Stimulated activated CD8-positive, alpha-beta memory T cell treated with anti-CD3 and anti-CD28 coated beads, Interleukin-4, amount 100 ng/mL, for 1 hour (primary cell): ENCODE results near the gene CD99.
"Not testable (repeated sequence)": the region's sequence is repeated elsewhere in the genome, so short reads cannot be mapped to it uniquely, and the experiment has no call there.

ENCODE experiments used
- DNase-seq, 2 donors: peaks; one replicate each; pipeline ENCODE4 v3.0.0-alpha.2; 2020; ENCODE audit warnings: low read depth in 2 of 2, low spot score in 1 of 2

The CD99 gene

DNA sequence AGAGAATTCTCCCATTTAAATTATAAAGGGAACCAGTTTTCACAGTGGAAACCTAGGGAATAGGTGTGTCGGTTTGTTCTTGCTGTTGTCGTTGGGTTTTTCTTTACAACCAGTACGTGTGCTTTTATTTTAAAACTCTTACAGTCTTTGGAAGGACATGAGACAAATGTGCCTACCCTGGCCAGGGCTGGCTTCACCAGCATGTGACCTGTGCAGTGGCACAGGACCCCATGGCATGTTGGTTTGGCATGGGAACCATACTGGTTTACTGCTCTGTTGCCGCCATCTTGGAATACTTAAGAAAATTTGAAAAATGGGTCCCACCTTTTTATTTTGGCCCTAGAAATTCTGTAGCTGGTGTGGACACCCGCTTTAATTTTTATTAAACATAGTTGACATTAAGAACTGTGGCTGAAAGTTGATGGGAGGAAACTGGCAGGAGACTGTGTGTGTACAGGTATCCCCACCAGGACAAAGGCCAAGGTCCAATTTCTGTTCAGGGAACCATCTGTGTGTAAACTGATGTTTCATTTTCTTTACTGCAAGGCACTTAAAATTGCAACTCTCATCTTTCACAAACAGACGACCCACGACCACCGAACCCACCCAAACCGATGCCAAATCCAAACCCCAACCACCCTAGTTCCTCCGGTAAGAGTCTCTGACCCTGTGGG lies 28.8 kb downstream of the CD99 start:
- no peak for DNase-seq

DNA sequence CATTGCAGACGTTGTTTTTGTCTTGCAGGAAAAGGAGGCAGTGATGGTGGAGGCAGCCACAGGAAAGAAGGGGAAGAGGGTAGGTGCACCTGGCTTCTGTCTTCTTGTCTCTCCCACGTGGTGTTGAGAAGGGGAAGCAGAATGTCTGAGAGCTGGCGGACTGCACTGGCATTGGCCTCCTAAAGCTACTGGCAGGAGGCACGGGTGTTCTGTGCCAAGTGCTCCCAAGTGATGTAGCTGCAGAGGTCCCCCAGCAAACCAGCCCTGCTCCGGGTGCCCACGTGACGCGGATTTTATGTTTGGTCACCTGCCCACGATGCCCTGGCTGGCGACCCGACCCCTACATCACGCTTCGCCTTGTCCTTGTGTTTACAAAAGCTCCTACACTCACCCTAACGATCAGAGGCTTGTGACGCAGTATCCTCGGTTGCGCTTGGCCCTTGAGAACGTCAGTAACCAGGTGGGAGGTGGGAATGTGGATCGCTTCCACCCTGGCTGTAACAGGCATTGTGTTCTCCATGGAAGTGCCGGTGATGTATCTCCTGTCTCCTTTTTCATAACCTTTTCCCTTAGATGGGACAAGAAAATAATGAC lies 32.3 kb downstream of the CD99 start:
- no peak for DNase-seq

DNA sequence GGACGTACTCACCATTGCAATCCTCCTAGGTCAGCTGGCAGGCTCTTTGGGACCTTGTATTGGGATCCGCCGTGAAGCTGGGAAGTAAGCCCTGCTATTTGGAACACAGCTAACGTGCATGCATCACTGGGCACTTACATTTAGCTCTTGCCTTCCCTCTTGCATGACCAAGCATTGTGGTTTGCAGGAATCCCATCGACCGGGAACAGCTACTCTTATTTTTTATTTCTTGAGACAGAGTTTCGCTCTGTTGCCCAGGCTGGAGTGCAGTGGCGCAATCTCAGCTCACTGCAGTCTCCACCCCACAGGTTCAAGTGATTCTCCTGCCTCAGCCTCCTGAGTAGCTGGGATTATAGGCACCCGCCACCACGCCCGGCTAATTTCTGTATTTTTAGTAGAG lies 36.2 kb downstream of the CD99 start:
- not testable (repeated sequence) for DNase-seq

DNA sequence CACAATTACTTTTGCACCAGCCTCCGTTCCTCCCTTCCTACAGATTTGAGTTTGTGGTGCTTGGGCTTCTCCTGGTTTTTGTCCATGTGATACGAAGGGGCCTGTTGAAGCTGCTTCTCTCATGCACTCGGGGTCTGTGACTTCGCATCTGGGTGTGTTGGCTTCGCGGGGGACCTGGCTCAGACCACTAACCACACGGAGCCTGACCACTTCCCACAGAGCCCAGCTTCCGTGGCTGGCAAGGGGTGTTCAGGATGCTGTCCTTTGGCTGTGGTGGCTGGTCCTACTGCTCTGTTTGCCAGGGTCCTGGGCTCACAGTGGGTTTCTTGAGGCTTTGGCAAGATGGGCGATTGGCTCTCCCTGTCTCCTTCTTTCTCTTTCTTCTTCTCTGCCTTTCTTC lies 41.0 kb downstream of the CD99 start:
- DNase-seq: no peak

DNA sequence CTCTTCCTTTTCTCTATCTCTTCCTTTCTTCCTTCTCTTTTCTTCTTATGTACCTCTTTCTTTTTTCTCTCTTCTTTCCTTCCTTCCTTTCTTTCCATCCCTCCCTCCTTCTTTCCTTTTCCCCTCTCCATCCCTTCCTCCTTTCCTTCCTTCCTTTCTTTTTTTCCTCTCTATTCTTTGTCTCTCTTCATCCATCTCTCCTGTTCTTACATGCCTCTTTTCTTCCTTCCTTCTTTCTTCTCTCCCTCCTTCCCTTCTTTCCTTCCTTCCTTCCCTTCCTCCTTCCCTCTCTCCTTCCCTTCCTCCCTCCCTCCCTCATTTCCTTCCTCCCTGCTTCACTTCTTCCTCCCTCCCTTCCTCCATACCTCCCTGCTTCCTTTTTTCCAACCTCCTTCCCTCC lies 41.6 kb downstream of the CD99 start:
- no peak for DNase-seq

DNA sequence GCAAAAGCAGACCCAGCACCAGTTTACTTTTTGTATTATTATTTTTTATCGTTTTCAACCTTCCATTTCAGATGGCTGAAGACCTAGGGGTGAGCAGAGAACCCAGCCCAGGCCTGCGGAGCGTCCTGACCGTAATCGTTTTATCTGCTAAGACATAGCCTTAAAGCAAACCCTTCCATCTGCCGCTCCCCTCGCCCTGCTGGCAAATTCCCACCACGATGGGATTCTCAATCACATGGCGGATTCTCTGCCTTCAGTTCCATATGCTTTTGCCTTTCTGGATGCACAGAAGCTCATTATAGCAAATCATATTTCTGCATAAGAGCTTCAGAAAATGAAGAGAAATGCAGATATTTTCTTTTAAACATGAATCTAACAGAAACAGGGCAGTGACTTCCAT lies 42.2 kb downstream of the CD99 start:
- no peak for DNase-seq

DNA sequence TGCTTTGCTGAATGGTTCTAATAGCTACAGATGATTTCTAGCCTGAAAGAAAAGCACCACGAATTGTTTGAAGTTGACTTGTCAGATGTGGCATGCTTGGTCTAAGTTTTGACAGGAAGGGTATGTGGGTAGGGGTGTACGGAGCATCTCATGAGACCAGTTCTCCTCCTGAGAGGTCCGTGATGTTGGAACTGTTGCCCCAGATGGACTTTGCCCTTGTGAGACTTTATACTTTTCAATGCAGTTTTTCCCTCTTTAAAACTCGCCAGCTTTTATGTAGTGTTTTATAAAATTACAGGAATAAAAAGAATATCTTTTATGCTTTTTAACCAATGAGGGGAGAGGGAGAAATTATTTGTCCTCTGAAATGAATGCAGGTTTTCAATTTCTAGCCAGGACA lies 44.2 kb downstream of the CD99 start:
- no peak for DNase-seq

DNA sequence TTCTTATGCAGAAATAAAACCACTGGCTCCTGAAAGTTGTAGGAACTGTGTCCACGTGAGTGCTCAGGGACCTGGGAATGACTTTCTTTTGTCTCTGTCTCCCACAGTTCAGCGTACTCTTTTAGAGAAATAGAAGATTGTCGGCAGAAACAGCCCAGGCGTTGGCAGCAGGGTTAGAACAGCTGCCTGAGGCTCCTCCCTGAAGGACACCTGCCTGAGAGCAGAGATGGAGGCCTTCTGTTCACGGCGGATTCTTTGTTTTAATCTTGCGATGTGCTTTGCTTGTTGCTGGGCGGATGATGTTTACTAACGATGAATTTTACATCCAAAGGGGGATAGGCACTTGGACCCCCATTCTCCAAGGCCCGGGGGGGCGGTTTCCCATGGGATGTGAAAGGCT lies 49.6 kb downstream of the CD99 start:
- no peak for DNase-seq

DNA sequence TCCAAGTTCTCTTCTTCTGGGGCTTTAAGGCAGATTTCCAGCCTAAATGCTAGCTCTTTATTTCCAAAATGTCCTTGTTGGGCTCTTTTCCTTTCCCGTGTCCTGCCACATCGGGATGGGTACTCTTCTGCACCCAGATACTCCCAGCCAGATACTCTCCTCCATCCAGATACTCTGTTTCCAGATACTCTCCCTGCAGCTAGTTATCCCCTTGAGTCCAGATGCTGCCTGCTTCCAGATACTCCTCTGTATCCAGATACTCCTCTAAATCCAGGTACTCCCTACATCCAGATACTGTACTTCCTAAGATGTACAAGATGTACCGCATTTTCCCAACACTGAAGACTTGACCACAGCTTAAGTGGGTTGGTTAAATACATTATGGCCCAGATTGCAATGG lies 50.3 kb downstream of the CD99 start:
- no peak for DNase-seq

DNA sequence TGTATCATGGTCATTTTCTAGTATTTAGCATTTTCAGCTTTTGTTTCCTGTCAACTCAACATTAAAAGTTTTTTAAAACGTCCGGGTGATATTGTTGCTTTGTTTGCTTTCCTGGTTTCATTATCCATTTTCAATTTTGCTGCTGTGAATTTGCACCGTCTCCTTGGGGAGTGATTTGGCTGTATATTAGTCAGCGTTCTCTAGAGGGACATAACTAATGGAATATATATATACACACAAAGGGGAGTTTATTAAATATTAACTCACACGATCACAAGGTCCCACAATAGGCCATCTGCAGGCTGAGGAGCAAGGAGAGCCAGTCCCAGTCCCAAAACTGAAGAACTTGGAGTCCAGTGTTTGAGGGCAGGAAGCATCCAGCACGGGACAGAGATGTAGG lies 55.2 kb downstream of the CD99 start:
- DNase-seq: not testable (repeated sequence)

DNA sequence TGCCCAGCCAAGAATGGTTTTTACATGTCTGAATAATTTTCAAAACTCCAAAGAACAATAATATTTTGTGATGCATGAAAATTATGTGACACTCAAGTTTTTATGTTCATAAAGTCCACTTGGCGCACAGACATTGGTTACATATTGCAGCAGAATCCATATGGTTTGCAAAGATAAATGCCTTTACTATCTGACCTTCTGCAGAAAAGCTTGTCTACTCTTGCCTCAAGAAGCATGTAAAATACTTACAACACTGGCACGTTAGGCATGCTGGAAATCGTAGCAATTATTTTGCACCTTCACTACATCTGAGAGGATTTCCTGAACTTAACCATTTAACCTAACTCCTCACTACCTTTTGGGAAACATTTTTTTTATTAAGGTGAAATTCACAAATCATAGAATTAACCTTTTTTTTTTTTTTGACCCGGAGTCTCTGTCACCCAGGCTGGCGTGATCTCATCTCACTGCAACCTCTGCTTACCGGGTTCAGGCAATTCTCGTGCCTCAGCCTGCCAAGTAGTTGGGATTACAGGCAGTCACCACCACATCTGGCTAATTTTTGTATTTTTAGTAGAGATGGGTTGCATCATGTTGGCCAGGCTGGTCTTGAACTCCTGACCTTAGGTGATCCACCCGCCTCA lies 57.2 kb downstream of the CD99 start:
- DNase-seq: no peak

DNA sequence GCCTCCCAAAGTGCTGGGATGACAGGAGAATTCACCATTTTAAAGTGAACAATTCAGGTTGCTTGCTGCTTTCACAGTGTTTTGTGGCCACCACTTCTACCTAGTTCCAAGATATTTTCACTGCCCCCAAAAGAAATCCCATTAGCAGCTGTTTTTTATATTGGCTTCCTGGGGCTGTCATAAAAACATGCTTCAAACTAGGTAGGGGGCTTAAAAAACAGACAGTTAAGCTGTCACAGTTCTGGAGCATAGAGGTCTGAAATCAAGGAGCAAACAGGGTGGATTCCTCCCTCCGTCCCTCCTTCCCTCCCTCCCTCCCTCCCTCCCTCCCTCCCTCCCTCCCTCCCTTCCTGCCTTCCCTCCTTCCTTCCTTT lies 57.7 kb downstream of the CD99 start:
- no peak for DNase-seq

DNA sequence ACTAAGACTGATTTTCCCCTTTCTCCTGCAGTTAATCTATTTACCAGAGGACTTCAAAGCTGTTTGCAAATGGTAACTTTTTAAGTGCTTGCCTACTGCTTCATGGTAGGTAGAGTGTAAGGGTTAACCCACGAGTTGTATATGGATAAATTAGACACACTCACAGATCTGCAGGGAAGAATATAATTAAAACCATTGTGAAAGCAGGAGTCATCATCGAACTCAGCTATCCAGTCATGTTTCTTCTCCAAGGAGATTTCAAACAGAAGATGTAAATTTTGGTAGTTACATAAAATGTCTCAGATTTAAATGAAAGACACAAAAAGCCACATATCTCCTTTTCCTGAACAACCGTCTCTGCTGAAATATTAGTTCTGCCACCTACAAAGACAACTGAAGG lies 60.2 kb downstream of the CD99 start:
- DNase-seq: no peak

DNA sequence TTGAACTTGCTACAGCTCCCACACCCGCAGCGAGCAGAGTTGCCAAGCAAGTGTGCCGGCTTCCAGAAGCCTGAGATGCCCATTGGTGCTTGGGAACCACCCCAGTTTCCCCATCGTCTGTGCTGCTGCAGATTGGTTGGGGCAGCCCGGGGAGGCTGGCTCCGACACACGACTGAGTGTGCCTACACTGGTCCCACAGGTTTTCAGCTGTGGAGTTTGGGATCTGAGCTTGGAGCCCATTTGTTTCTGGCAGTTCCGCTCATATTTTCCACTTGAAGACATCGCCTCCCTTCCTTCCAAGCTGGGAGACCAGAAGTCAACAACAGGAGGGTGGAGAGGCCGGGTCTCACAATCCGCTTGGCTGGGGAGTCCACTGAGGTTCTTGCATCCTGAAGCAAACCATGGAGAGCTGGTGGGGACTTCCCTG lies 60.8 kb downstream of the CD99 start, which contains the start of gene XG:
XG (plus strand) TSS at position 167 of the 427 bp plus-strand sequence; CDS start at position 402, 235 bp downstream.
- DNase-seq: not testable (repeated sequence)

DNA sequence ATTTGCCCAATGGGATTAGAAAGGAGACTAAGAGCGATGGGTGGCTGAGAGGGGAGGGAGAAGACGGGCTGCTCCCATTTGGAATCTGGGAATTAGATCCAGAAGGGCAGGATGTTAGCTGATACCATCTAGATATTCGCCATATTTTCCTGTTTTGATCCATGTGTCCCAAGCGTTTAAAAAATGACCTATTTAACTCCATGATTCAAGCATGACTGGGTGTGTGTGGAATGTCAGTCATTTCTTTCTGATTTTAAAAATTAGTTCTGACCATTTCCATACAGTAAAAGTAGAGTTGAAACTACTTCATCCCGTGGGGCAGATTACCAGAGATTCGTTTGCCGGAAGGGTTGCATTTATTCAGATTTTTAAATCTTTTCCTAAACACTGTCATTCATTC lies 61.3 kb downstream of the CD99 start:
- not testable (repeated sequence) for DNase-seq

DNA sequence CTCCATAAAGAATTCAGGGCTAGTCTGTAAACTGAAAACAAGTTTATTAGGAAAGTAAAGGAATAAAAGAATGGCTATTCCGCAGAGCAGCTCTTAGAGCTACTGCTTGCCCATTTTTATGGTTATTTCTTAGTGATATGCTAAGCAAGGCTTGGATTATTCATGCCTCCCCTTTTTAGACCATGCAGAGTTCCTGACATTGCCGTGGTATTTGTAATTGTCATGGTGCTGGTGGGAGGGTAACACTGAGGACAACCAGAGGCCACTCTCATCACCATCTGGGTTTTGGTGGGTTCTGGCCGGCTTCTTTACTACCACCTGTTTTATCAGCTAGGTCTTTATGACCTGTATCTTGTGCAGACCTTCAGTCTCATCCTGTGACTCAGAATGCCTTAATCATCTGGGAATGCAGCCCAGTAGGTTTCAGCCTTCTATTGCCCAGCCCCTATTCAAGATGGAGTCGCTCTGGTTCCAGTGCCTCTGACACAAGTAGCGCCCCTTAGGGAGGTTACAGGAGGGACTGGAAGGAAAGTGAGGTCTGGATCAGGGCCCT lies 64.1 kb downstream of the CD99 start:
- not testable (repeated sequence) for DNase-seq

DNA sequence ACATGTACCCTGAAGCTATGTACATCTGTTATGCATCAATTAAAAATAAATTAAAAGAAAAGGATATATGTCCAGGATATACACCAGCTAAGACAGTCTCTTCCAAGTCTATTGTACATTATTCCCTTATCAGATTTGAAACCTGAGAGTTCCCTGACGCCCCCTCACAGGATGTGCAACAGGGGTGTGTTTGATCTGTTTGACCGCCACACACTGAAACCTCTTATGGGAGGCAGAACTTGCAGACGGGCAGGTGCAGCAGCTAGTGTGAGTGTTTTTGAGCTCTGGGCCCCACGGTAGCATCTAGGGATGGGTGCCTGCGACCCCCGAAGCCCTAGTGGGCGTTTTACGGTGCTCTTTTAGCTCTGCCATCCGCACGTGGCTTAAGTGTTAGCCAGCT lies 65.5 kb downstream of the CD99 start:
- DNase-seq: no peak

DNA sequence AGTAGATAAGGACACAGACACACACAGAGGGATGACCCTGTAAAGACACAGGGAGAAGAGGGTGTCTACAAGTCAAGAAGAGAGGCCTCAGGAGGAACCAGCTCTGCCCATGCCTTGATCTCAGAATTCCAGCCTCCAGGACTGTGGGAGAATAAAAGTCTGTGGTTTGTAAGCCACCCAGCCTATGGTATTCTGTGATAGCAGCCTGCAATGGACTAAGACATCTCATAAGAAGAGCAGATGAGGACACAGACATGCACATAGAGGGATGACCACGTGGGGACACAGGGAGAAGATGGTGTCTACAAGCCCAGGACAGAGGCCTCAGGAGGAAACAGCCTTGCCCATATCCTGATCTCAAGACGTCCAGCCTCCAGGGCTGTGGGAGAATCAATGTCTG lies 70.2 kb downstream of the CD99 start:
- DNase-seq: no peak

DNA sequence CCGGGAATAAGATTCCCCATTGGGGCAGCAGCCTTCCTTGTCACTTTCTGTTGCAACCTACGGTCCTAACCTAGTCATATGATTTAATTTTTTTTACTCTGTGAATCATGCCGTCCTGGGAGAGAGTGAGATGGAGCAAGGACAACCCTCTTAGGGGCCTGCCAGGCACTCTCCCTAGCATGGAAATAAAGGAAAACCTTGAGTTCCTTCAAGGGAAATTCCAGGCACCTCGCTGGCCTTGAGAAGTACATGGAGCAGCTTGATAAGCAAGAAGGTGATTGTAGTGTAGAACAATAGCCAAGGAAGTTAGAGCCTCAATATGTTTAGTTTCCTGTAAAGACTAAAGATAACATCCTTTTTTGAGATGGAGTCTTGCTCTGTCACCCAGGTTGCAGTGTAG lies 71.6 kb downstream of the CD99 start:
- not testable (repeated sequence) for DNase-seq

DNA sequence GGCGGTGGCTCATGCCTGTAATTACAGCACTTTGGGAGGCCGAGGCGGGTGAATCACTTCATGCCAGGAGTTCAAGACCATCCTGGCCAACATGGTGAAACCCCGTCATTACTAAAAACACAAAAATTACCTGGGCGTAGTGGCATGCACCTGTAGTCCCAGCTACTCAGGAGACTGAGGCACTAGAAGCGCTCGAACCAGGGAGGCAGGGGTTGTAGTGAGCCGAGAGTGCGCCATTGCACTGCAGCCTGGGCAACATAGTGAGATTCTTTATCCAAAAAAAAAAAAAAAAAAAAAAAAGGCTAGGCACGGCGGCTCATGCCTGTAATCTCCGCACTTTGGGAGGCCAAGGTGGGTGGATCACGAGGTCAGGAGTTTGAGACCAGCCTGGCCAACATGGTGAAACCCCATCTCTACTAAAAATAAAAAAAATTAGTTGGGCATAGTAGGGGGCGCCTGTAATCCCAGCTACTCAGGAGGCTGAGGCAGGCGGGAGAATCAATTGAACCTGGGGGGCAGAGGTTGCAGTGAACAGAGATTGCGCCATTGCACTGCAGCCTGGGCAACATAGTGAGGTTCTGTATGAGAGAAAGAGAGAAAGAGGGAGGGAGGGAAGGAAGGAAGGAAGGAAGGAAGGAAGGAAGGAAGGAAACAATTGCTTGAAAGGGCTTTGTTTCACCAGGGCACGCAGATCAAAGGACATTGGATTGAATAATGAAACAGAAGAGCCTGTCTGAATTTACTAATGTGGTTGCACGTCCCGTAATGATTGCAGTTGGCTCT lies 73.9 kb downstream of the CD99 start:
- not testable (repeated sequence) for DNase-seq

DNA sequence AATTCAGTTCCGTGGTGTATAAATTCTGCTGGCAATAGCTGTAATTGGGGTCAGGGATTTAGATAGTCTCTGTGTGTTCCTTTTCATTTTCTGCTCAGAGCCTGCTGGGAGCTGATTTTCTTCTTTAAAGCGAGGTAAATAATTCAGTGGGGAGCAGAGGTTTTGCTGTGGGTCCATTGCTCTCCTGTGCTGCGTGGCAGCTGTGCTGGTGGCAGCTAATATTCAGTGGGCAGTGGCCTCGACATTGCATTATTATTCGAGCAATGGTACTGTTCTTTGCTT lies 74.4 kb downstream of the CD99 start:
- no peak for DNase-seq

DNA sequence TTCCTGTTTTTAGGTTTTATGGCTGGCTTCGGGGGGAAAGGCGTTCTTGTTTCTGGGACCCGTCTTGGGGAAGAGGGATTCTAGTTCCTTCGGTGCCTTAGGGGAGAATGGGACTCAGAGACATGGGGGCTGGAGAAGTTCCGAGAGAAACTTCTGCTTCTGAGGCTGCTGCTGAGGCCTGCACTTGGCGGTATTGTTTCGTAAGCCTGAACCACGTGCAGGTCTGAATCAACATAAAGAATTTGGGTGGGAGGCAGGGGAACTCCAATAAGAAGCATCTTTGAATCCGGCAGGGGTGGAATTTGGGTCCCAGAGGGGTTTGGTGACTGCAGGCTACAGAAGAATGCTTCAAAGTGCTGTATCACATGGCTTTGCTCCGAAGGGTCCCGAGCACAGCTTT lies 75.8 kb downstream of the CD99 start:
- no peak for DNase-seq
